ENCODE measurements around the gene KSR2.

GRCh38 chr12:117662620-117663395 lies 306.0 kb downstream of the KSR2 start:
- no peak for TF ChIP-seq YY1 (IDR thresholded peaks at IDR 0.05; ENCODE audit: insufficient read depth, insufficient read length)
- TF ChIP-seq ZNF274 (IDR thresholded peaks at IDR 0.05; ENCODE audit: low read depth, low read length), result no peak
